HepG2 (cell line): Measurements from ENCODE around the gene SGF29. TPM values are rescaled to one million over a fixed set of nuclear protein-coding genes. Genes with fewer than 3 reads are reported as not detected.

Experiments used
- ATF7-NPFF ChIP-seq: sonication (generic); formaldehyde crosslinking; IDR thresholded peaks from 2 replicates; pipeline ENCODE4 v1.8.1; 2023; ENCODE audit warnings: mild to moderate bottlenecking, low read depth, missing genetic modification reagents, moderate library complexity
- ATM ChIP-seq: fragments of 450-650 bp; IDR thresholded peaks from 2 replicates; pipeline ENCODE4 v1.7.1; 2017; ENCODE audit warnings: mild to moderate bottlenecking, borderline replicate concordance
- CBX2 ChIP-seq, 2 experiments: fragments of 200-600 bp in 1 of 2; sonication (generic); formaldehyde crosslinking in 1 of 2; IDR thresholded peaks; 2 replicates each; pipeline versions ENCODE4 v1.7.0 to v1.8.1; 2018 to 2022; ENCODE audit warnings: low read depth in 2 of 2, low read length in 1 of 2, mild to moderate bottlenecking in 1 of 2, missing genetic modification reagents in 1 of 2
- ELF3 ChIP-seq: IDR thresholded peaks from 2 replicates; pipeline ENCODE4 v1.6.1; 2016; ENCODE audit warnings: missing genetic modification reagents, missing compliant biosample characterization
- FOXO1 ChIP-seq: sonication (generic); formaldehyde crosslinking; IDR thresholded peaks from 2 replicates; pipeline ENCODE4 v1.4.0; 2020; ENCODE audit warnings: missing genetic modification reagents
- KAT8 ChIP-seq: IDR thresholded peaks from 2 replicates; pipeline ENCODE4 v1.6.1; 2016; ENCODE audit warnings: missing genetic modification reagents, missing compliant biosample characterization
- KDM3A ChIP-seq: IDR thresholded peaks from 2 replicates; pipeline ENCODE4 v1.6.1; 2018; ENCODE audit warnings: low read depth, missing compliant biosample characterization
- NR2C2 ChIP-seq: sonication (generic); formaldehyde crosslinking; IDR thresholded peaks from 2 replicates; pipeline ENCODE4 v1.4.0; 2020; ENCODE audit warnings: missing genetic modification reagents, mild to moderate bottlenecking, moderate library complexity, borderline replicate concordance
- NR2F6 ChIP-seq, 2 experiments: IDR thresholded peaks; 2 replicates each; pipeline ENCODE4 v1.6.1; 2016; ENCODE audit warnings: antibody characterized with exemption in 1 of 2, mild to moderate bottlenecking in 1 of 2
- RBAK ChIP-seq: sonication (generic); formaldehyde crosslinking; IDR thresholded peaks from 2 replicates; pipeline ENCODE4 v1.5.1; 2020; ENCODE audit warnings: mild to moderate bottlenecking, missing genetic modification reagents
- ZKSCAN8 ChIP-seq: IDR thresholded peaks from 2 replicates; pipeline ENCODE4 v1.6.1; 2016; ENCODE audit warnings: borderline replicate concordance, missing genetic modification reagents, missing compliant biosample characterization
- ZNF12 ChIP-seq: sonication (generic); formaldehyde crosslinking; IDR thresholded peaks from 2 replicates; pipeline ENCODE4 v1.5.0; 2020; ENCODE audit warnings: missing genetic modification reagents
- ZNF138 ChIP-seq: sonication (generic); formaldehyde crosslinking; IDR thresholded peaks from 2 replicates; pipeline ENCODE4 v1.5.0; 2020; ENCODE audit warnings: mild to moderate bottlenecking, low read depth, missing genetic modification reagents
- ZNF343 ChIP-seq: sonication (generic); formaldehyde crosslinking; IDR thresholded peaks from 2 replicates; pipeline ENCODE4 v1.4.0; 2020; ENCODE audit warnings: mild to moderate bottlenecking, missing genetic modification reagents
- ZNF468 ChIP-seq: sonication (generic); formaldehyde crosslinking; IDR thresholded peaks from 2 replicates; pipeline ENCODE4 v1.8.0; 2022; ENCODE audit warnings: mild to moderate bottlenecking, moderate library complexity, missing genetic modification reagents
- ZNF569 ChIP-seq: sonication (generic); formaldehyde crosslinking; IDR thresholded peaks from 2 replicates; pipeline ENCODE4 v1.5.0; 2020; ENCODE audit warnings: mild to moderate bottlenecking, missing genetic modification reagents, moderate library complexity, borderline replicate concordance
- ZNF577 ChIP-seq: sonication (generic); formaldehyde crosslinking; IDR thresholded peaks from 2 replicates; pipeline ENCODE4 v1.4.0; 2020; ENCODE audit warnings: mild to moderate bottlenecking, low read depth, missing genetic modification reagents, borderline replicate concordance
- ZNF782 ChIP-seq: sonication (generic); formaldehyde crosslinking; IDR thresholded peaks from 2 replicates; pipeline ENCODE4 v1.4.0; 2020; ENCODE audit warnings: missing genetic modification reagents, mild to moderate bottlenecking, borderline replicate concordance
- polyA plus RNA-seq, 8 experiments: library from polyadenylated mRNA; depleted of rRNA in 3 of 8; stranded (reverse) in 7 of 8; unstranded in 1 of 8; fragments of >200 nt; fragmentation: Illumina TruSeq in 4 of 8; extraction: Trizol in 4 of 8; gene quantifications; 2 replicates each; pipeline versions ENCODE4 v1.2.1 to v1.2.3, GENCODE V29; 2011 to 2016; ENCODE audit warnings: low read depth in 4 of 8, missing spikeins in 1 of 8, mixed read lengths in 1 of 8; ENCODE audit not compliant: insufficient read depth in 1 of 8
- total RNA-seq, 5 experiments: library from RNA; depleted of rRNA; stranded (reverse); fragments of >200 nt; fragmentation: Illumina TruSeq; extraction: Trizol; gene quantifications; 2 replicates each; pipeline ENCODE4 v1.2.3, GENCODE V29; 2016; ENCODE audit warnings: low read depth in 1 of 5
- TF ChIP-seq, protein P1 (sequence below): sonication (generic); formaldehyde crosslinking; IDR thresholded peaks from 2 replicates; pipeline ENCODE4 v1.4.0; 2020; ENCODE audit warnings: mild to moderate bottlenecking, missing genetic modification reagents
- TF ChIP-seq, protein P2 (sequence below): sonication (generic); IDR thresholded peaks from 2 replicates; pipeline ENCODE4 v1.6.1; 2016; ENCODE audit warnings: low read depth, borderline replicate concordance
- TF ChIP-seq, protein P3 (sequence below), 2 experiments: sonication (generic) in 1 of 2; formaldehyde crosslinking in 1 of 2; IDR thresholded peaks; 2 replicates each; pipeline versions ENCODE4 v1.4.0 to v1.6.1; 2016 to 2020; ENCODE audit warnings: borderline replicate concordance in 1 of 2, low read depth in 1 of 2, mild to moderate bottlenecking in 1 of 2, missing genetic modification reagents in 1 of 2
- TF ChIP-seq, protein P4 (sequence below): sonication (generic); formaldehyde crosslinking; IDR thresholded peaks from 2 replicates; pipeline ENCODE4 v1.8.0; 2022; ENCODE audit warnings: mild to moderate bottlenecking, missing genetic modification reagents, borderline replicate concordance

Gene SGF29
- total and polyA plus RNA-seq, 2 of the 13 experiments (the other 11 are each of a cell fraction or from before 2014, with no cell fraction given) = 5.0 to 29.4 TPM

DNA sequence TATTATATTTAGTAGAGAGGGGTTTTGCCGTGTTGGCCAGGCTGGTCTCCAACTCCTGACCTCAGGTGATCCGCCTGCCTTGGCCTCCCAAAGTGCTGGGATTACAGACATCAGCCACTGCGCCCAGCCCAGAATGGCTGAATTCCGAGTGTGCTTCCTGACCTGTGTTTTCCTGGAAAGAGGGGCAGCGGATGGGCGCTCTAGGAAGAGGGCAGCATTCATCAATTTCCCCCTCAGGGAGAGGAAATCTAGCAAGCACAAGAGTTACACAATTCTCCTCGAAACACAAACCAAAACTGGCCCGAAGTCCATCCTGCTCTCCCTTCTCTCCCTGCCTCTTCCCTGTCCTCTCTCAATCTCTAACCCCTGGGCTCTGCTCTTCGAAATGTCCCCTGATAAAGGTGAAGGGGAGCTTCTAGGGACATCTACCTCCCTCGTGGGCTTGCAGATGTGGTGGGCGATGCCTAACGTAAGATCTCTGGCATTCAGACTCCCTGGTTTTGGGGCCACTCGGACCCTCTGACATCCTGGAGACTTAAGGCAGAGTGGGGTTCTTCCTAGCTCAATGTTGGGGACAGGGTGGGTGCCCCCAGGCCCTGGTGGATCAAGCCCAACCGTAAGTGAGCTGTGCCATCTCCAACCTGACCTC is 48.1 kb upstream of the SGF29 start (continued):
- TF ChIP-seq, protein P1, sequence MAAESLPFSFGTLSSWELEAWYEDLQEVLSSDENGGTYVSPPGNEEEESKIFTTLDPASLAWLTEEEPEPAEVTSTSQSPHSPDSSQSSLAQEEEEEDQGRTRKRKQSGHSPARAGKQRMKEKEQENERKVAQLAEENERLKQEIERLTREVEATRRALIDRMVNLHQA (CRISPR knock-in tag) = no peak
- peak; percentile 93 for TF ChIP-seq ELF3 (CRISPR knock-in tag)
- TF ChIP-seq FOXO1 (CRISPR knock-in tag) = peak; percentile 67; the same call in 1 of the 2 replicates
- TF ChIP-seq ZKSCAN8 (CRISPR knock-in tag) = peak; percentile 86; the same call in 1 of the 2 replicates
- no peak for TF ChIP-seq CBX2 (IDR thresholded peaks at IDR 0.05; ENCODE audit: low read depth, low read length)
- no peak for TF ChIP-seq CBX2 (CRISPR knock-in tag; IDR thresholded peaks at IDR 0.05; ENCODE audit: low read depth)
- no peak for TF ChIP-seq ZNF577 (CRISPR knock-in tag)
- TF ChIP-seq, protein P2, sequence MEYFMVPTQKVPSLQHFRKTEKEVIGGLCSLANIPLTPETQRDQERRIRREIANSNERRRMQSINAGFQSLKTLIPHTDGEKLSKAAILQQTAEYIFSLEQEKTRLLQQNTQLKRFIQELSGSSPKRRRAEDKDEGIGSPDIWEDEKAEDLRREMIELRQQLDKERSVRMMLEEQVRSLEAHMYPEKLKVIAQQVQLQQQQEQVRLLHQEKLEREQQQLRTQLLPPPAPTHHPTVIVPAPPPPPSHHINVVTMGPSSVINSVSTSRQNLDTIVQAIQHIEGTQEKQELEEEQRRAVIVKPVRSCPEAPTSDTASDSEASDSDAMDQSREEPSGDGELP = no peak
- 0 out of 2 replicates have a peak, but pooled peaks have one; percentile 32 for TF ChIP-seq ZNF343 (CRISPR knock-in tag)
- TF ChIP-seq ZNF12 (CRISPR knock-in tag) = no peak
- TF ChIP-seq, protein P3, sequence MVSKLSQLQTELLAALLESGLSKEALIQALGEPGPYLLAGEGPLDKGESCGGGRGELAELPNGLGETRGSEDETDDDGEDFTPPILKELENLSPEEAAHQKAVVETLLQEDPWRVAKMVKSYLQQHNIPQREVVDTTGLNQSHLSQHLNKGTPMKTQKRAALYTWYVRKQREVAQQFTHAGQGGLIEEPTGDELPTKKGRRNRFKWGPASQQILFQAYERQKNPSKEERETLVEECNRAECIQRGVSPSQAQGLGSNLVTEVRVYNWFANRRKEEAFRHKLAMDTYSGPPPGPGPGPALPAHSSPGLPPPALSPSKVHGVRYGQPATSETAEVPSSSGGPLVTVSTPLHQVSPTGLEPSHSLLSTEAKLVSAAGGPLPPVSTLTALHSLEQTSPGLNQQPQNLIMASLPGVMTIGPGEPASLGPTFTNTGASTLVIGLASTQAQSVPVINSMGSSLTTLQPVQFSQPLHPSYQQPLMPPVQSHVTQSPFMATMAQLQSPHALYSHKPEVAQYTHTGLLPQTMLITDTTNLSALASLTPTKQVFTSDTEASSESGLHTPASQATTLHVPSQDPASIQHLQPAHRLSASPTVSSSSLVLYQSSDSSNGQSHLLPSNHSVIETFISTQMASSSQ (IDR thresholded peaks at IDR 0.05; ENCODE audit: low read depth) = no peak
- TF ChIP-seq, protein P3 (CRISPR knock-in tag; IDR thresholded peaks at IDR 0.05; ENCODE audit: borderline replicate concordance) = peak; percentile 63; the same call in 1 of the 2 replicates
- no peak for TF ChIP-seq ATM
- TF ChIP-seq NR2F6 (IDR thresholded peaks at IDR 0.05) = peak; percentile 67; the same call in 1 of the 2 replicates
- TF ChIP-seq NR2F6 (CRISPR knock-in tag; IDR thresholded peaks at IDR 0.05) = peak; percentile 89
- no peak for TF ChIP-seq ATF7-NPFF (CRISPR knock-in tag)
- TF ChIP-seq, protein P4, sequence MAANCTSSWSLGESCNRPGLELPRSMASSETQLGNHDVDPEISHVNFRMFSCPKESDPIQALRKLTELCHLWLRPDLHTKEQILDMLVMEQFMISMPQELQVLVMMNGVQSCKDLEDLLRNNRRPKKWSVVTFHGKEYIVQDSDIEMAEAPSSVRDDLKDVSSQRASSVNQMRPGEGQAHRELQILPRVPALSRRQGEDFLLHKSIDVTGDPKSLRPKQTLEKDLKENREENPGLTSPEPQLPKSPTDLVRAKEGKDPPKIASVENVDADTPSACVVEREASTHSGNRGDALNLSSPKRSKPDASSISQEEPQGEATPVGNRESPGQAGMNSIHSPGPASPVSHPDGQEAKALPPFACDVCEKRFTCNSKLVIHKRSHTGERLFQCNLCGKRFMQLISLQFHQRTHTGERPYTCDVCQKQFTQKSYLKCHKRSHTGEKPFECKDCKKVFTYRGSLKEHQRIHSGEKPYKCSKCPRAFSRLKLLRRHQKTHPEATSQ = no peak
- TF ChIP-seq ZNF782 = no peak
- TF ChIP-seq ZNF569 (CRISPR knock-in tag) = no peak
- no peak for TF ChIP-seq ZNF138 (CRISPR knock-in tag)
- TF ChIP-seq KDM3A (CRISPR knock-in tag) = 0 out of 2 replicates have a peak, but pooled peaks have one; percentile 41
- peak; percentile 71; the same call in 1 of the 2 replicates for TF ChIP-seq KAT8 (CRISPR knock-in tag)
- TF ChIP-seq ZNF468 (CRISPR knock-in tag) = no peak
- no peak for TF ChIP-seq RBAK (CRISPR knock-in tag)
- TF ChIP-seq NR2C2 (CRISPR knock-in tag) = peak; percentile 49; the same call in 1 of the 2 replicates
